Measurements from ENCODE around the gene AADACL3. TPM values are rescaled to one million over a fixed set of nuclear protein-coding genes. Genes with fewer than 3 reads are reported as not detected.
"Not testable (repeated sequence)": the region's sequence is repeated elsewhere in the genome, so short reads cannot be mapped to it uniquely, and the experiment has no call there.

AADACL3 gene
- total and polyA plus RNA-seq, 2 donors (not counting 3 experiments of a cell fraction or from before 2014, with no cell fraction given), result not detected

DNA sequence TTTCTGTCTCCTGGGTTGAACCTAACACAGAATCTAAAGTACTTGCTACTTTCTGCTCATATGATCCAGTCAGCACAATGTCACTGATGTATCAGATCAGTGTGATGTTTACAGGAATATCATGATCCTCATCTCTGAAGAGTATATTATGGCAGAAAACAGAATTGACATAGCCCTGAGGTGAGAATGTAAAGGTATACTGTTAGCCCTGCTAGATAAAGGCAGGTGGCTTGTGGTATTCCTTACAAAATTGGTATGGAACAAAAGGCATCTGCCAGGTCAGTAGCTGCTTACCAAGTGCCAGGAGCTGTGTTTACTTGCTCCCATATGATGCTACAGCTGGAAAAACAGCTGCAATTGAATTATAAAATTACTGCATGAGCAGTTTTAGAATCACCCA lies 41.6 kb upstream of the AADACL3 start:
- no peak for DNase-seq (ENCODE audit: low read depth, low spot score)
- no peaks in the 10 kb centered on the region for H3K36me3 ChIP-seq (ENCODE audit: control insufficient read depth in 2 of 2, extremely low read depth in 1 of 2, insufficient read depth in 2 of 2, low read length in 2 of 2)
- no peak overlapping the region for H3K27ac ChIP-seq (ENCODE audit: insufficient read depth, low read depth, low read length)
- ChIA-PET CTCF (no interaction called here), POLR2A (no interaction called here)
- BruUV-seq (replicated peaks), result no TSS peak
- H3K9me3 ChIP-seq (replicated peaks; ENCODE audit: control insufficient read depth, insufficient read depth, low read length), result no peaks in the 10 kb centered on the region
- H3K9me1 ChIP-seq (replicated peaks; ENCODE audit: control insufficient read depth, extremely low read depth, insufficient read depth, low read length), result no peaks in the 10 kb centered on the region
- H3K79me2 ChIP-seq (ENCODE audit: control insufficient read depth, insufficient read depth, low read length), result no peaks in the 10 kb centered on the region
- dilution Hi-C loops (cut with MboI; ENCODE audit: extremely low pct_ligation_motif_present, low sequenced_read_pairs), result no loop called here
- H3K4me2 ChIP-seq (ENCODE audit: insufficient read depth, low read length), result no peak overlapping the region
- H4K20me1 ChIP-seq (replicated peaks; ENCODE audit: control insufficient read depth, extremely low read depth, insufficient read depth, low read length), result no peaks in the 10 kb centered on the region
- no peak overlapping the region for H2AFZ ChIP-seq (ENCODE audit: low read depth, low read length)
- TF ChIP-seq JUN (IDR thresholded peaks at IDR 0.05; ENCODE audit: borderline replicate concordance, insufficient read depth, insufficient read length, low read depth) (no peak), GATA2 (IDR thresholded peaks at IDR 0.05; ENCODE audit: insufficient read depth, insufficient read length, low read depth, low read length) (no peak), FOS (IDR thresholded peaks at IDR 0.05; ENCODE audit: borderline replicate concordance, insufficient read depth, low read length) (no peak), POLR2AphosphoS5 (IDR thresholded peaks at IDR 0.05; ENCODE audit: insufficient read depth, low read depth, low read length) (no peak), MYC (IDR thresholded peaks at IDR 0.05; ENCODE audit: low read depth, low read length) (no peak), POLR2A (IDR thresholded peaks at IDR 0.05; ENCODE audit: low read depth, low read length) (no peak), EZH2 (IDR thresholded peaks at IDR 0.05; ENCODE audit: borderline replicate concordance, low read depth, low read length, severe bottlenecking) (no peak)
- TF ChIP-seq, protein P1, sequence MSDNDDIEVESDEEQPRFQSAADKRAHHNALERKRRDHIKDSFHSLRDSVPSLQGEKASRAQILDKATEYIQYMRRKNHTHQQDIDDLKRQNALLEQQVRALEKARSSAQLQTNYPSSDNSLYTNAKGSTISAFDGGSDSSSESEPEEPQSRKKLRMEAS (IDR thresholded peaks at IDR 0.05; ENCODE audit: insufficient read depth, insufficient read length), result no peak
- TF ChIP-seq, protein P2, sequence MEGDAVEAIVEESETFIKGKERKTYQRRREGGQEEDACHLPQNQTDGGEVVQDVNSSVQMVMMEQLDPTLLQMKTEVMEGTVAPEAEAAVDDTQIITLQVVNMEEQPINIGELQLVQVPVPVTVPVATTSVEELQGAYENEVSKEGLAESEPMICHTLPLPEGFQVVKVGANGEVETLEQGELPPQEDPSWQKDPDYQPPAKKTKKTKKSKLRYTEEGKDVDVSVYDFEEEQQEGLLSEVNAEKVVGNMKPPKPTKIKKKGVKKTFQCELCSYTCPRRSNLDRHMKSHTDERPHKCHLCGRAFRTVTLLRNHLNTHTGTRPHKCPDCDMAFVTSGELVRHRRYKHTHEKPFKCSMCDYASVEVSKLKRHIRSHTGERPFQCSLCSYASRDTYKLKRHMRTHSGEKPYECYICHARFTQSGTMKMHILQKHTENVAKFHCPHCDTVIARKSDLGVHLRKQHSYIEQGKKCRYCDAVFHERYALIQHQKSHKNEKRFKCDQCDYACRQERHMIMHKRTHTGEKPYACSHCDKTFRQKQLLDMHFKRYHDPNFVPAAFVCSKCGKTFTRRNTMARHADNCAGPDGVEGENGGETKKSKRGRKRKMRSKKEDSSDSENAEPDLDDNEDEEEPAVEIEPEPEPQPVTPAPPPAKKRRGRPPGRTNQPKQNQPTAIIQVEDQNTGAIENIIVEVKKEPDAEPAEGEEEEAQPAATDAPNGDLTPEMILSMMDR (IDR thresholded peaks at IDR 0.05; ENCODE audit: extremely low read depth in 1 of 2, insufficient read depth in 1 of 2, low read depth in 1 of 2, low read length in 2 of 2), result no peak
- H3K9ac ChIP-seq (replicated peaks; ENCODE audit: extremely low read depth, insufficient read depth, low read length), result no peak overlapping the region
- H3K4me1 ChIP-seq (ENCODE audit: control insufficient read depth, extremely low read depth, insufficient read depth, low read length), result no peaks in the 10 kb centered on the region
- no peak overlapping the region for H3K4me3 ChIP-seq (replicated peaks in 1 of 3; ENCODE audit: insufficient read depth in 1 of 3, low read depth in 1 of 3, low read length in 3 of 3)
- no peak for FAIRE-seq
- peaks cover 0 to 5% of the 10 kb centered on the region in 2 experiments for H3K27me3 ChIP-seq (ENCODE audit: control insufficient read depth in 2 of 2, insufficient read depth in 2 of 2, low read length in 2 of 2)
- intact Hi-C loops (cut with micrococcal nuclease), result no loop called here

DNA sequence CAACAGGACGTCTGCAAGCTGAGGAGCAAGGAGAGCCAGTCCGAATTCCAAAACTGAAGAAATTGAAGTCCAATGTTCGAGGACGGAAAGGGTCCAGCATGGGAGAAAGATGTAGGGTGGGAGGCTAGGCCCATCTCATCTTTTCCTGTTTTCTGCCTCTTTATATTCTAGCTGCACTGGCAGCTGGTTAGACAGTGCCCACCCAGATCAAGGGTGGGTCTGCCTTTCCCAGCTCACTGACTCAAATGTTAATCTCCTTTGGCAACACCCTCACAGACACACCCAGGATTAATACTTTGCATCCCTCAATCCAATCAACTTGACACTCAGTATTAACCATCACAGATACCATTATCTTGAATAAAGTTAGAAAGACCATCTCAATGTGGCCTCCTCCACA lies 39.8 kb upstream of the AADACL3 start:
- intact Hi-C loops (cut with micrococcal nuclease); DNase-seq (ENCODE audit: low read depth, low spot score); H2AFZ ChIP-seq (ENCODE audit: low read depth, low read length); H3K9ac ChIP-seq (replicated peaks; ENCODE audit: extremely low read depth, insufficient read depth, low read length); H3K36me3 ChIP-seq (ENCODE audit: control insufficient read depth in 2 of 2, extremely low read depth in 1 of 2, insufficient read depth in 2 of 2, low read length in 2 of 2); FAIRE-seq; H3K27me3 ChIP-seq (ENCODE audit: control insufficient read depth in 2 of 2, insufficient read depth in 2 of 2, low read length in 2 of 2); BruUV-seq (replicated peaks); H3K4me1 ChIP-seq (ENCODE audit: control insufficient read depth, extremely low read depth, insufficient read depth, low read length); H3K4me3 ChIP-seq (replicated peaks in 1 of 3; ENCODE audit: insufficient read depth in 1 of 3, low read depth in 1 of 3, low read length in 3 of 3); H3K79me2 ChIP-seq (ENCODE audit: control insufficient read depth, insufficient read depth, low read length); POLR2A ChIA-PET; H4K20me1 ChIP-seq (replicated peaks; ENCODE audit: control insufficient read depth, extremely low read depth, insufficient read depth, low read length); CTCF ChIA-PET; dilution Hi-C loops (cut with MboI; ENCODE audit: extremely low pct_ligation_motif_present, low sequenced_read_pairs); H3K4me2 ChIP-seq (ENCODE audit: insufficient read depth, low read length); H3K9me3 ChIP-seq (replicated peaks; ENCODE audit: control insufficient read depth, insufficient read depth, low read length); H3K27ac ChIP-seq (ENCODE audit: insufficient read depth, low read depth, low read length); H3K9me1 ChIP-seq (replicated peaks; ENCODE audit: control insufficient read depth, extremely low read depth, insufficient read depth, low read length): not testable (repeated sequence)
